HG02763 (cell line): ENCODE results near the gene CTBS.
A peak's percentile ranks its signal among the peaks of the same experiment; 100 is the strongest.
"Not testable (repeated sequence)": the region's sequence is repeated elsewhere in the genome, so short reads cannot be mapped to it uniquely, and the experiment has no call there.

ENCODE experiments used
- ATAC-seq: cut with Tn5 transposase; IDR thresholded peaks from one replicate; pipeline ENCODE4 v1.9.1; 2021; ENCODE audit warnings: mild to moderate bottlenecking, moderate library complexity; ENCODE audit not compliant: unreplicated experiment

CTBS gene

DNA sequence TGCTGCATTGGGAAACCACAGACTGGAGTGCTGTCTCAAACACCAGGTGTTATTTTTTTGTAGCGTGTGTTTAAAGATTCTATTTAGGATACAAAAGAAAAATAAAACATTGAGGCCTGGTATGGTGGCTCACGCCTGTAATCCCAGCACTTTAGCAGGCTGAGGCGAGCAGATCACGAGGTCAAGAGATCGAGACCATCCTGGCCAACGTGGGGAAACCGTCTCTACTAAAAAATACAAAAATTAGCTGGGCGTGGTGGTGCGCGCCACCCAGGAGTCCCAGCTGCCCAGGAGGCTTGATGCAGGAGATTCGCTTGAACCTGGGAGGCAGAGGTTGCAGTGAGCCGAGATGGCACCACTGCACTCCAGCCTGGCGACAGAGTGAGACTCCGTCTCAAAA is 66.4 kb downstream of the CTBS start:
- ATAC-seq = not testable (repeated sequence)

DNA sequence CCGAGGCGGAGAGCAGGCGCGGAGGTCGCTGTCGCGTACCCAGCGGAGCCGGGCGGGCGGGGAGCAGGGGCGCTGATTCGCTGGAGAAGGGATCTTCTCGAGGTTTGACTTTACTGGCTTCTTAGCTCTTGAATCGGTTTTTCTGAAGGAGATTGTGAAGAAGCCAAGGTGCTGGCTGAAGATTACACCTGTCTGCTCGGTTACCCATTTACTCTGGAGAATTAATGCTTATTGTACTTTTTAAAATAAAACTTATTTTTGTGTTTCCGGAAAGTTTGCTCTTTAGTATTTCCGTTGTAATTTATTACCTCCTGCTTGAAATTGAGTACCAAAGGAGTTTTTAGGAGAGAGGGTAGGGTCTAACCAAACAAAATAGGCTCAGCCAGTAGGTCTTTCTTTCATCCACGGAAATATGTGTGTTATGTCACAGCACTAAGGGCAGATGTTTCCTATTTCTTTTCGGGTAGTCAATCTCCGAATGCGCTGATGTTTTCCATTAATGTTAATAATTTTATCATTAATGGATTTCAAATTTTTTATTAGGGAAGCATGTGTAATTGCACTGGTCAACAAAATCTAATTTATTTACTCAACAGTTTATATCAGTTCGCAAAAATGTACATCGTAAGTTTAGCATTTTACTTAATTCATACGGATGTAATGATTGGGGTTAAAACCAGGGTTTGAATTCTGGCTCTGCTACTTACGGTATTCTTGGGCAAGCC is 67.3 kb downstream of the CTBS start:
- no peak for ATAC-seq

DNA sequence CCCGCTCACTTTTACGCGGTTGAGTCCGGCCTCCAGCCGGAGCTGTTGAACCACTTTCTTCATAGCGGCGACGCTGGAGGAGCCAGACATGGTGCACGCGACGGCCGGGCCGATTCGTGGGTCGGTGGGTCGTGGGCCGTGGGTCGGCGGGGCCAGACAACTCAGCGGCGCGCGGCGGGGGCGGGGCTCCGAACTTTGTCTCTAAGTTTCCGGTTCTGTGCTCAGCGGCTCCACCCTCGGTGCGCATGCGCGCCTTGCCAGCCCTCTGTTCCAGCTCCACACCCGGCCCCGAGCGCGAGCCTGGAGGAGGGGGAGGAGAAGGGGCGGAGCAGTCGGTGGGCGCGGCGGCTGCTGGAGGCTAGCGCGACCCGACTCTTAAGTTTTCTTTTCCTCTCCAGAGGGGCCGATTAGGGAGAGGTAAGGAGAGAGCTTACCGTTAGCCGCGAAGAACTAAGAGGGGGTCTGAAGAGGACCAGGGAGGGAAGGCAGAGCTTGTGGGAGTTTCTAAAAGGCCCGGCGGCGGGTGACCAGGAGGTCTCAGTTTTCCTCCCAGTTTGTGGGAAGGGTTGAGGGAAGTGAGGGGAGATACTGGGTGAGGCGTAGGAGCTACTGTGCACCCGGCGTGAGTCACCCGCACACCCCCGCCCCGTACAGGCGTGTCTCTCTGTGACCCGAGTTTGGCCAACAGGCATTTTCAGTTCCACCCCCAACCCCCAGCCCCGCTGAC is 68.1 kb downstream of the CTBS start, which contains the start of the genes GNG5 and SPATA1:
Gene GNG5 (minus strand): TSS at position 580 of the 727 bp plus-strand sequence. CDS start 490 bp downstream, at position 90.
Gene SPATA1 (plus strand): TSS at position 385 of the 727 bp plus-strand sequence. CDS start 9,974 bp downstream, outside the sequence.
- peak; percentile 84 for ATAC-seq

DNA sequence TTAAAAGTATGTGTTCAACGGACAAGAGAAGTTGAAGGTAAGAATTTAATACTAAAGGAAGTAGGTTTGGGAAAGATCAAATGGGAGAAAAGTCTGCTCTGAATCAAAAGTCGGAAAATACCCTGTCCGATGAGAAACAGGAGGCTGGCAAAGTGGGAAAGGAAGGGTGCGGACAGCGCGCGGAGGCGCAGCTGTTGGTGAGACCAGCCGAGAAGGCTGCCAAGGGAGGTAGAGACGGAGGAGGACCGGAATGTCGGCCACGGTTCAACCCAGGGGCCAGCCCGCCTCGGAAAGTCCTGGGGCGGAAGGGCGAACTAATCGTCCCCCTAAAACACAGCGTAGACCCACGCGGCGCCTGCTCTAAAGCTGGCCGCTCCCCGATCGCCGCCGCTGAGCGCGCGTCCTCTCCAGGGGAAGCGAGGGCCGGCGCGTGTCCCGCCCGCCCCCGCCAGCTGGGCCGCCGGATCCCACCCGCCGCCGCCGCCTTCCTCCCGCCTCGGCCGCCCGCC is 68.7 kb downstream of the CTBS start:
- peak; percentile 32 for ATAC-seq

DNA sequence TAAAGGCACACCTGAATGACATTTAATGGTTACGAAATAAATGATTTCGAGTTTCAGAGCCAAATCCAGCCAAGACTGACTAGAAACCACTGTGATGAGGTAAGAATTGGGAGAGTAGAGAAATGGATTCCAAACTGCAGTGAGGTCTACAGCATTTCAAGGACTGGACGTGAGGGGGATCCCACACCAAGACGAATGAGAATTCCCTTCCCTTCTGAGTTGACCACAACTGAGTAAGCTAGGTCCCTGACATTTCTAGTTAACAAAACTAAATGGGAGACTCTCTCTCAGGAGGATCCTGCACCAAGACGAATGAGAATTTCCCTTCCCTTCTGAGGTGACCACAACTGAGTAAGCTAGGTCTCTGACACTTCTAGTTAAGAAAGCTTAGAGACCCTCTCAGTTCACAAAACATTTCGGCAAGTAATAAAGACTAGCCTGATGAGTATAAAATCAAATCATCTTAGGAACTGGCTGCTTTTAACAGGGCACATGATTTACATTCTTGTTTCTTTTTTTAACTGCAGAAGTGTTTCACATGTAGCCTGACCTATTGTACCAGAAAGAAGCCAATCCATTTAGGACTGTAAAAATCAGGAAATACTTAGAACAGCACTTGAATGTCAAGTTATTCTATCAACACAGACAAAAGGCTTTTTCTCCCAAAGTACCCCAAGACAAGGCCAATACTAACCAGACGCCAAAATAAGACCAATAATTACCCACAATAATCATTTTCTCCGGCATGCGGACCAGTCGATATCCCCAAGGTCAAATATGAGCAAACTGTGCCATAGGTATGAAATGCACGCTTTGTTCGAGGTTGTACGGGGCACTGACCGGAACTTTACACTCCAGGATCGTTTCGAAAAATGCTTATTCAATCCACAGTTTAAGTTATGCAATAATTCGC is 69.4 kb downstream of the CTBS start:
- ATAC-seq = no peak

DNA sequence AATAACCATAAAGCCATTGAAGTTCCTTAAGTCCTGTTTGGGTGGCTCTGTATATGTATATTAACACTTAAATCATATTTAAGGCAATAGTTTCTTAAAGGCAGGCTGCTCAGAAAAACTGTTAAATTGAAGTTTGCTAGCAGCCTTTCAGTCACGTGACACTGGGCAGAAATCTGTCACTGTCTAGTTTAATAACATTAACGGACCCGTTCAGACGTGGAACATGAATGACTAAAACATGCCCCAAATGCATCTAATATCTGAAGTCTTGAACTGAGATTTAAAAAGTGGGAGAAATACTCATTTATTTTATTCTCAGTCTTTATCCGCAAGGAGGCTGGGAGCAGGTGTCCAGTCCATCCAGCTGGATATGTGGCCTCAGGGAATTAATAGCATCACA is 71.3 kb downstream of the CTBS start:
- ATAC-seq = no peak
